Measurements from ENCODE around the gene ZC3H18.
"Not testable (repeated sequence)": the region's sequence is repeated elsewhere in the genome, so short reads cannot be mapped to it uniquely, and the experiment has no call there.

ZC3H18 gene

DNA sequence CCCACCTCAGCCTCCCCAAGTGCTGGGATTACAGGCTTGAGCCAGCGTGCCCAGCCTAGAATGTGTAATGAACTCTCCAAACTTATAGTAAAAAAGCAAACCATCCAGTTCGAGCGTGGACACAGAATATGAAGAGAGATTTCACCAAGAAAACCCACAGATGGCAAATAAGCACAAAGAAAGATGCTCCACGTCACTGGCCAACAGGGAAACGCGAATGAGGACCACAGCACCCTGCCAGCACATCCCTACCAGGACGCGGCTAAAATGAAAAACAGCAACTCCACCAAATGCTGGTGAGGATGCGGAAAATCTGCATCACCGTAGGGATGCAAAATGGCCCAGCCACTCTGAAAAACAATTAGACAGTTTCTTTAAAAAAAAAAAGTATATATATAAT is 91.3 kb downstream of the ZC3H18 start:
- DNase-seq, result no peak

DNA sequence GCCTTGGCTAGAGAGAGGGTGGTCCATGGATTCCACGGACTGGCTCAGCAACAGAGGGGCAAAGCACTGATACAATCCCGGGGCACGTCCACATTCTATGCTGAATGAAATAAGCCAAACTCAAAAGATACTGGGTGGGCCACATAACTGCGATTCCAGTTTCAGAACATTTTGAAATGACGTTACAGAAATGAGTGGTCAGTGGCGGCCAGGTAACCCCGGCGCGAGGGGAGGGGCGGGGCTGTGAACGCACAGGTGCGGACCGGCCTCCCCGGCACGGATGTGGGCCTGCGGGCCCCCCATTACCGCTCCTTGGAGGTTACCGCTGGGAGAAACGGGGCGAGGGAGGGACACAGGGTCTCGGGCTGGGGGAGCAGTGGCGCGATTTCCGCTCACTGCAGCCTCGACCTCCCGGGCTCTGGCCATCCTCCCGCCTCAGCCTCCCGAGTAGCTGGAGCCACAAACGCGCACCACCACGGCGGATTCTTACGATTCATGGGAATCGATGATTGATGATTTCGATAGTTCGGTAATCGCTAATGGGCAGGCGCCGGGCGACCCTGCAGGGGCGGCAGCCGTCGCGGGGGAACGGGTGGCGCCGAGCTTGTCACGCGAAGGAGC is 92.1 kb downstream of the ZC3H18 start:
- no peak for DNase-seq

DNA sequence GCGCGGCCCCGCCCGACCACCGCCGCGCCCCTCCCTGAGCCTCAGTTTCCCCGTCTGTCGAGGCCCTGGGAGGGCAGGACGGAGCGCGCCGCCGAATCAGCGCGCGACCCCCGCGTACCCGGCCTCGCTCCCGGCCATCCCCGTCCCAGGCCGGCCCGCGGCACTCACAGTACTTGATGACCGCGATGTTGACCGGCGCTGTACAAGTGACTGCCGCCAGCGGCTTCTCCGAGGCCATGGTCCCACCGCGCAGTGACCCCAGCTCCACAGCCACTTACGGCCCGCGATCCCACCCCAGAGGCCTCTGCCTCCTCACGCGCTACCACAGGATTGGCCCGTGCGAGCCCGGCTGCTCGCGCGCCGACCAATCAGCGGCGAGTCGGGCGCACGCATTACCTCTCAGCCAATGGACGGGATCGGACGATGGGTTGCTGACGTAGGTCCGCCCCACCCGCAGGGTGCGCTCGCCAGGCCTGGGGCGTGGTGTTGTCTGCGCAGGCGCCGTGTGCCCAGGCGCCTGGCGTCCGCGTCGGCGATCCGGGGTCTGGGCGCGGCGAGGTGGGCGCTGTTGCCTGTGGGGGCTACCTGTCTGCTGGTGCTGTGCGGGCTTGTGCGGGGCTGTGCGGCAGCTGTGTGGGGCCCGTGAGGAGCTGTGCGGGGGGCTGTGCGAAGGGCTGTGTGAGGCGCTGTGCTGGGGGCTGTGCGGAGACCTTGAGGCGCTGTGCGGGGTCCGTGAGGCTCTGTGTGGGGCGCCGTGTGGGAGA is 92.8 kb downstream of the ZC3H18 start, which contains the start of gene MVD:
Gene MVD (minus strand): TSS at position 249 of the 764 bp plus-strand sequence. CDS start 11 bp downstream, at position 238.
- peak; percentile 94 to 95 for DNase-seq

DNA sequence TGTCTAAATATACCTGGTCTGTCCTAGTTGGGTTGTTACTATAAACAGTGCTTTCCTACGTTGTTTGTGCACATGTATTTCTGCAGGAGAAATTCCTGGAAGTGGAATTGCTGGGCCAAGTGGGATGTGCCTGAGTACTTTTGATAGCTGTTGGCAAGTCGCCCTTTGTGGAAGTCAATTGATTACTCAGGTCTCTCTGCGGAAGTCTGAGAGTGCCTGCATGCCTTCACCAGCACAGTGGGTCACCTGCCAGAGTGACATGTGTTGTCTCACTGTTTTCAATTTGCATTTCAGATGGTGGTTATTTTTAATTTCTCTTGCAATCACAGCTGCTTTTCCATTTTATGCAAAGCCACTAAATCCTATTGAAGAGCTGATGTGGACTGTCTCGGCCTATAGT is 94.9 kb downstream of the ZC3H18 start:
- DNase-seq, result no peak

DNA sequence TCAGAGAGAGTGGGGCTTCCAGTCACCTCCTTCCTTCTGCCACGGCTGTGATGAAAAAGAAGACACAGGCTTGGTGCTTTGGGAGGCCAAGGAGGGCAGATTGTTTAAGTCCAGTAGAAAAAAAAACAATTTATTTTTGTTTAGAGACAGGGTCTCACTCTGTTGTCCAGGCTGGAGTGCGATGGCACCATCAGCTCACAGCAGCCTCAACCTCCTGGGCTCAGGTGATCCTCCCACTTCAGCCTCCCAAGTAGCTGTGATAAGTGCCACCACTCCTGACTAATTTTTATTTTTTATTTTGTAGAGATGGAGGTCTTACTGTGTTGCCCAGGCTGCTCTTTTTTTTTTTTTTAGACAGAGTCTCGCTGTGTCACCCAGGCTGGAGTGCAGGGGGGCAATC is 95.4 kb downstream of the ZC3H18 start:
- DNase-seq, result no peak

DNA sequence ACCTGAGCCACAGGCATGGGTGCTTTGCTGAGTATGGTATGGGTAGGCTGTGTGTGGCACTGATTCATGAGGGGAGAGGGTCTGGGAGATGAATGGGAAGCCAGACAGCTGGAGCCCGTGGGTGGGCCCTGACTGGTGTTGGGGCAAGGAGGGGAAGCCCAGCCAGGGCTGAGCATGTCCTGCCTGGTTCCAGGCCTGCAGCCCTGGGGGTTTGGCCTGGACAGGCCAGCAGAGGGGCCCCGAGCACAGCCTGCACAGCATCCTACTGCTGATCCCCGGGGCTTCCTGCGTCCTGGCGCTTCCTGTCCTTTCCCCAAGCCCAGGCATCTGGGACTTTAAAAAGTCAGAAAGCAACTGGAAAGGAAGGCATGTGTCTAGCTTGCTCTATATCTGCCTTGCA is 97.3 kb downstream of the ZC3H18 start:
- no peak for DNase-seq

DNA sequence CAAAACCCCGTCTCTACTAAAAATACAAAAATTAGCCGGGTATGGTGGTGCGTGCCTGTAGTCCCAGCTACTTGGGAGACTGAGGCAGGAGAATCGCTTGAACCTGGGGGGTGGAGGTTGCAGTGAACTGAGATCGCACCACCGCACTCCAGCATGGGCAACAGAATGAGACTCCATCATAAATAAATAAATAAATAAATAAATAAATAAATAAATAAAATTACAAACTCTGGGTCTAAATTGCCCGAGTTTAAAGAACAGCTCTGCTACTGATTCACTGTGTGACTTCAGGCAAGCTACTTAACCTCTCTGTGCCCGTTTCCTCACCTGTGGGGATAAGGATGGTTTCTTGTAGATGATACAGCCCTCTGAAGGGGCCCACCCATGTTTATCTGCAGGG is 99.3 kb downstream of the ZC3H18 start:
- not testable (repeated sequence) for DNase-seq

DNA sequence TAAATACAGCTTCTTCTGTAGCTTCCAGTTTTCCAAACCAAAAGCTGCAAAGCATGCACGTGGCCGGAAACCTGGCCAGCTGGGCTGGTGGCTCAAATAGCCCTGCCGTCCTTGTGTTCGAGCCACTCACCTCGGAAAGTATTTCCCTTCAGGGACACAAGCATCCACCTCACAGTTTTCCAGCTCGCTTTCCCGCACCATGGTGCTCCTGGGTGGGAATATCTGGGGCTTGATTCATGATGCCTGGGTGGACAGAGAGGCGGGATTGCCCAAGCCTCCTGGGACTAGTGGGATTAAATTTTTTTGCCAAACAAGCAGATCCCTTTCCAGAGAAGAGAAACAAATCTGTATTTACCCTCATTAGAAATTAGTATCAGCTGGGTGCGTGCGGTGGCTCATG is 99.8 kb downstream of the ZC3H18 start:
- no peak for DNase-seq

DNA sequence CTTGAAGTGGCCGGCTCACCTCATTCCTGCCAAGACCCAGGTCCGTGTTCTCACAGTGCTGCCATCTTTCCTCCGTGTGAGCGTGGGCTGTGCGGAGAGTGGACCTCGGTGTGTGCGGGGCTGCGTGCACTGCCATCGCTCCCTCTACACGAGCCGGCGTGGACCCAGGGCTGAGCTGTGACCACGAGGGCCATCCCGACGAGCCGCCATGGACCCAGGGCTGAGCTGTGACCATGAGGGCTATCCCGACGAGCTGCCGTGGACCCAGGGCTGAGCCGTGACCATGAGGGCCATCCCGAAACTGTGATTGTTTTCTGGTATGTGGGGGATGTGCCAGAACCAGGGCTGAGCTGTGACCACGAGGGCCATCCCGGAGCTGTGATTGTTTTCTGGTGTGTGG is 101.6 kb downstream of the ZC3H18 start:
- DNase-seq, result no peak

DNA sequence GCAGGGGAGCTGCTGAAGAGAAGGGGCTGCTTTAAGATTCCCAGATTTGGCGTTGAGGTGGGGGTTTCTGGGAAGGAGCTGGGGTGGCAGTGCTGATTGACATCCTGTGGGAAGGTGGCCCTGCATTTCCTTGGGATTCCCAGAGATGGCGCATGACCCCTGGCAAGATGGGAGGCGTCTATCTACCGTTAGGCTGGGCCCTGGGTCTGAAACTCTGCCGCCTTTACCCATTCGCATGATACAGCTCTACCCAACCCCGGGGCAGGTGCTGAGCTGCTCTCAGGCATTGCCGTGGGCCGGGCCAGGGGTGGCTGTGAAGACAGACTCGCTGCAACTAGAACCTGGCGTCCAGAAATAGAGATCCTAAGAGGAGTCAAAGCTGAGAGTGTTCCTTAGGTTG is 102.6 kb downstream of the ZC3H18 start:
- no peak for DNase-seq

DNA sequence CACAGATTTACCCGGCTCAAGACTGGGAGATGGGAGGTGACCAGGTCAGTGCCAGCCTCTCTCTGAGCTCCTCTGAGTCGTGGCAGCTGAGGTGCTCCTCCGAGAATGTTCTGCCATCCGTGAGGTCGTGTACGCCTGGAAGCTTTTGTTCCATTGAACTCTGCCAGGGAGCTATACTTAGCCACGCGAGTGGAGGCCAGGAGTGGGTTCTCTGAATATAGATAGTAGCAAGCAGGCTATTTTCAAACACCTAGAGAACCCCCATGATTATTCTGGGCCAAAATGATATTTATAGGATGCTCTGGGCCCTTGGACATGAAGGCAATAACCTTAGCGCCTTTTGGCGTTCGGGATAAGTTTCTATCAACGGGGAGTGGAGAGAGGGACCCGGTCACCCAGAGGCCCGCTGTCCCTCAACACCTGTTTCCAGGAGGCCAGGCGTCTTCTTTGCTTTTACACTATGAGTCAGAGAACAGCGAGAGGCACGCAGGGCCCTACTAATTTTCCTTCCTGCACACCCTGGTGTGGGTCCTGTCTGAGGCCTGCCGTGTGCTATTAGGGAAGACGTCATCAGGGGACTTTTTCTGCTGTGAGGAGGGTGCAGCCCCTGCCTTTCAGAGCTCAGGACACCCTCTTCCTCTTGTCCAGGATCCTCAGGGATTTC is 103.6 kb downstream of the ZC3H18 start:
- DNase-seq, result no peak

DNA sequence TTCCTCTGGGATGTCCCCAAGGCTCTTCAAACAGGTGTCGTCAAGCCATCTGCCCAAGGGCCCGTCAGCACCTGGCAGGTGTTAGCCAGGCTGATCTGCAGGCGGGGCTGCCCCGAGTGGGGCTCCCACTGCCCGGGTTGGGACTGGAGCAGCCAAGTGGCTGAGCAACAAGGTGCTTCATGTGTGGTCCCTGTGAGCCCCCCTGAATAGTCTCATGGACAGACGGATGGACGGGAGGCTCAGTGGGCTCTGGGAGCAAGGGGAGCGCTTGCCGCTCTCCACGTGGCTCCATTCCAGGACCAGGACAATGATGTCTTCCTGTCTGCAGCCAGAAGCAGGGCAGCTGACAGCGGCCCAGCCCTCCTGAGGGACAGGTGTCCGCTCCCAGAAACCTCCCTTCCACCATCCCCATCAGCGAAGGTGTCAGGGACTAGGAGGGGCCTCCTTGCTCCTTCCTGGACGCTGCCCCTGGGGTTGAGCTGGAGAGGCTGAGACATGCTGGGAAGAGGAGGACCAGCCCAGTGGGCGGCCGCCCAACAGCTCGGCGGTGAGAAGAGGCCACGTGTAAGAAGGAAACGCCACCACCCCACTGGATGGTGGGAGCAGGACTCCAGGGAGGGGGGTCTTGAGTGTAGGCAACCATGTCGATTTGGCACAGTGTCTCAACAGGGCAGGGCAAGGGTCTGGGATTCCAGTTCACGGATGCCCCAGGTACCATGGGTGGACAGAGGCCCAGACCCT is 106.5 kb downstream of the ZC3H18 start:
- no peak for DNase-seq

DNA sequence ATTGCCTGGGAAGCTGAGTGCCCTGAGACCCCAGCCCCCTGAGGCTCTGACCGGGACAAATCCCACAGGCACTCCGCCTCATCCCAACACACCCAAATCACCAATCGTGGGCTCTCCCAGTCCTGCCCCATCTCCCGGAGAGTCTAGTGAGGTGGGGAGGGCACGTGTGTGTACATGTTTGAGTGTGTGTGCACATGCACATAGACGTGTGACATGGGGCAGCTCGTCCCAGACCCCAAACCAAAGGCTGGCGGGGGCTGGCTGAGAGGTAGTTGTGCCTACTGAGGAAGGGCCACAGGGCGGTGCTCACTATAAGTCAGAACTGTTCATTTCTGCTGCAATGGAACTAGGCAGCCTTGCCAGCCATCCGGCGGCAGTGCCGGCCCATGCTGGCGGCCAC is 107.5 kb downstream of the ZC3H18 start:
- no peak for DNase-seq

DNA sequence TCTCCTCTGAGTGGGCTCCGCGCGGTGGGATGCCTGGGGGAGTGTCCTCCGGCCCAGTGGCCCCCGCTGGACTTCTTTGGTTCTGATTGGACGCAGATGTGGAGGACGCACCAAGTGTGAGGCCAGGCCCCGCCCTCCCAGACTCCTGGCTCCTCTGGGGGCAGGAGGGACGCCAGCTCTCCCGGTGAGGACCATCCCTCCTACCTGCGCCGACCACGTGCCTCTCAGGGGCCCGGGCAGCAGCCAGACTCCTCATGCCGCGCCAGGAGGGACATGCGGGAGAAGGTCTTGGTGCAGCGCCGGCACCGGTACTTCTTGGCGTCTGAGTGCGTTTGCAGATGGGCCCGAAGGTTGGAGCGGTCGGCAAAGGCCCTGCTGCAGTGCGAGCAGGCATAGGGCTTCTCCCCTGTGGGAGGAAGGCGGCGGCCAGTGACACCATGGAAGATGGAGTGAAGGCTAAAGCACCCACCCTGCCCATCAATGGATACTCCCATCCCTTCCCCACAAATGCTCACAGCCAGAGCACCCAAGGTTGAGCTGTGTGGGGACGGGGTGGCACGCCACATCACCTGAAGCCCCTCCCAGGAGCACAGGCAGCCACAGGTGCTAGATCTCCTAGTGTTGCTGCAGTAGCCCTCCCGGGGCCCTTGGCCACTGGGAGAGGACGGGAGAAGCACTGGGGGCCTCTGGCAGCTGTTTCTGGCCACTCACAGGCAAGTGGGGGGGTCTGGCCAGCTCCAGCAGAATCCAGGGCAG is 108.2 kb downstream of the ZC3H18 start:
- no peak for DNase-seq

DNA sequence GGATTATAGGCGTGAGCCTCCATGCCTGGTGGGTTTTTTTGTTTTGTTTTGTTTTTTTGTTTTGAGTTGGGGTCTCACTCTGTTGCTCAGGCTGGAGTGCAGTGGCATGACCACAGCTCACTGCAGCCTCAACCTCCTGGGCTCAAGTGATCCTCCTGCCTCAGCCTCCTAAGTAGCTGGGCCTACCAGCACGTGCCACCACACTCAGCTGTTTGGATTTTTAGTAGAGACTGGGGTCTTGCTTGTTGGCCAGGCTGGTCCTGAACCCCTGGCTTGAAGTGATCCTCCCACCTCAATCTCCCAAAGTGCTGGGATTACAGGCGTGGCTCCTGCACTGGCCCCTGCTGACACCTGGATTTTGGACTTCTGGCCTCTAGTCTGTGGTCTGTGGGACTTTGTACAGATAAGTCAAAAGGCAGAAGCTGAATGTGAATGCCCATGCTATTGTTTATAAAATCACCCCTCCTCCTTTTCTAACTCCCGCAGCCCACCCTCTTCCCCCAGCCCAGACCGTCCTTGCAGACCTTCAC is 110.4 kb downstream of the ZC3H18 start:
- no peak for DNase-seq

DNA sequence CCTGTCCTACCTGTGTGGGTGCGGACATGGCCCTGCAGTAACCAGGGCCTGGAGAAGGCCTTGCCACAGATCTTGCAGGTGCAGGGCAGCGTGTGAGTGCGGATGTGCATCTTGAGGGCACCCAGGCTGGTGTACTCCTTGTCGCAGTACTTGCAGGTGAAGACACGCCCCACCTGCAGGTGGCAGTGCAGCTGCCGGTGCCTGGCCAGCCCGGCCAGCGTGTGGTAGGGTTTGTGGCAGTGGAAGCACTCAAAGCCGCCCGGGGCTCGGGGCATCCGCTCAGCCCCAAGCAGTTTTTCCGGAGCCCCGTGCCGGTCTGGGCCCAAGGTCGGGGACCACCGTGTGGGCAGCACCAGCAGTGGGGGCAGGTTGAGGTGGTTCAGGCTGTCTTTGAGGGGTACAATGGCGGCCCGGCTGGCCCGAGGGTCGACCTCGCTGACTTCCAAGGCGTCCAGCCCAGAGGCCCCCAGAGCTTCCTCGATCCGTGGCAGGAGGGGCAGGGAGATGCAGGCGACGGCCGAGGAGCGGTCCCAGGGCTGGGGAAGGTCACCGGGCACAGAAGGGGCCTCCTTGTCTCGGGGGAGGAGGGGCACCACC is 111.0 kb downstream of the ZC3H18 start:
- DNase-seq, result no peak

All from NCI-H2081 (cell line).